Loucy (cell line): ENCODE results near the gene COL13A1.

Experiments
- EZH2phosphoT487 ChIP-seq: fragments of 200-600 bp; IDR thresholded peaks from 2 replicates; pipeline ENCODE4 v1.6.1; 2018; ENCODE audit warnings: antibody characterized with exemption, mild to moderate bottlenecking, moderate library complexity, borderline replicate concordance
- TF ChIP-seq, protein P1 (sequence below): fragments of 200-600 bp; sonication (generic); conservative IDR thresholded peaks from 2 replicates; pipeline ENCODE4 v1.5.1; 2014; ENCODE audit warnings: mild to moderate bottlenecking, antibody characterized with exemption, low read length

DNA sequence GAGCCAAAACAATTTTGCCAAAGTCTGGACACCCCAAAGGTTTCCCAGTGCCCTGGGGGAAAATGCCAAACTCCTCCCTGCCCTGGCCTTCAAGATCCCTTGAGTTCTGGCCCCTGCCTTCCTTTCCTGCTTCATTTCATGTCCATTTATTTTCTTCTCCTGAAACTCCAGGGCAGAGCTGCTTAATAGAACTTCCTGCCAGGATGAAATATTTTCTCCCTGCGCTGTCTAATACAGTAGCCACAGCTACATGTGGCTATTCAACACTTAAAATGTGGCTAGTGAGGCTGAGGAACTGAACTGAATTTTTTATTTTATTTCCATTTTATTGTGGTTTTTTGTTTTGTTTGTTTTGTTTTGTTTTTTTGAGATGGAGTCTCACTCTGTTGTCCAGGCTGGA lies 49.6 kb downstream of the COL13A1 start:
- TF ChIP-seq, protein P1, sequence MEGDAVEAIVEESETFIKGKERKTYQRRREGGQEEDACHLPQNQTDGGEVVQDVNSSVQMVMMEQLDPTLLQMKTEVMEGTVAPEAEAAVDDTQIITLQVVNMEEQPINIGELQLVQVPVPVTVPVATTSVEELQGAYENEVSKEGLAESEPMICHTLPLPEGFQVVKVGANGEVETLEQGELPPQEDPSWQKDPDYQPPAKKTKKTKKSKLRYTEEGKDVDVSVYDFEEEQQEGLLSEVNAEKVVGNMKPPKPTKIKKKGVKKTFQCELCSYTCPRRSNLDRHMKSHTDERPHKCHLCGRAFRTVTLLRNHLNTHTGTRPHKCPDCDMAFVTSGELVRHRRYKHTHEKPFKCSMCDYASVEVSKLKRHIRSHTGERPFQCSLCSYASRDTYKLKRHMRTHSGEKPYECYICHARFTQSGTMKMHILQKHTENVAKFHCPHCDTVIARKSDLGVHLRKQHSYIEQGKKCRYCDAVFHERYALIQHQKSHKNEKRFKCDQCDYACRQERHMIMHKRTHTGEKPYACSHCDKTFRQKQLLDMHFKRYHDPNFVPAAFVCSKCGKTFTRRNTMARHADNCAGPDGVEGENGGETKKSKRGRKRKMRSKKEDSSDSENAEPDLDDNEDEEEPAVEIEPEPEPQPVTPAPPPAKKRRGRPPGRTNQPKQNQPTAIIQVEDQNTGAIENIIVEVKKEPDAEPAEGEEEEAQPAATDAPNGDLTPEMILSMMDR: no peak
- no peak for TF ChIP-seq EZH2phosphoT487
